Adrenal gland (tissue), 5 donors: ENCODE measurements around the gene FBXL15.
A peak's percentile ranks its signal among the peaks of the same experiment; 100 is the strongest.

Source experiments
- CTCF ChIP-seq, 6 experiments: fragments of 450-650 bp in 4 of 6; fragments of 200-600 bp in 2 of 6; sonication (generic) in 1 of 6; IDR thresholded peaks; 1 replicate in 5 of 6; 2 replicates in 1 of 6; pipeline versions ENCODE4 v1.5.1 to v1.8.0; 2016 to 2021; ENCODE audit warnings: antibody characterized with exemption in 6 of 6, mild to moderate bottlenecking in 2 of 6, moderate library complexity in 1 of 6
- POLR2A ChIP-seq, 2 donors: fragments of 450-650 bp; IDR thresholded peaks; one replicate each; pipeline ENCODE4 v1.6.1; 2017; ENCODE audit warnings: antibody characterized with exemption in 2 of 2, mild to moderate bottlenecking in 2 of 2, moderate library complexity in 1 of 2
- donor health status: DM: no; HTN: no; CAD: no.

GRCh38 chr10:102384053-102384452 is 36.6 kb upstream of the FBXL15 start:
- TF ChIP-seq POLR2A (IDR thresholded peaks at IDR 0.05) (no peak), CTCF (IDR thresholded peaks at IDR 0.05) (peak in 2 of 6 experiments; percentile 12 to 13)
